ENCODE measurements around the gene BTBD2. TPM values are rescaled to one million over a fixed set of nuclear protein-coding genes. Genes with fewer than 3 reads are reported as not detected.

BTBD2 gene
- total RNA-seq, 4 donors from 2014 or later: 85.0 to 99.3 (median 94.9) TPM

DNA sequence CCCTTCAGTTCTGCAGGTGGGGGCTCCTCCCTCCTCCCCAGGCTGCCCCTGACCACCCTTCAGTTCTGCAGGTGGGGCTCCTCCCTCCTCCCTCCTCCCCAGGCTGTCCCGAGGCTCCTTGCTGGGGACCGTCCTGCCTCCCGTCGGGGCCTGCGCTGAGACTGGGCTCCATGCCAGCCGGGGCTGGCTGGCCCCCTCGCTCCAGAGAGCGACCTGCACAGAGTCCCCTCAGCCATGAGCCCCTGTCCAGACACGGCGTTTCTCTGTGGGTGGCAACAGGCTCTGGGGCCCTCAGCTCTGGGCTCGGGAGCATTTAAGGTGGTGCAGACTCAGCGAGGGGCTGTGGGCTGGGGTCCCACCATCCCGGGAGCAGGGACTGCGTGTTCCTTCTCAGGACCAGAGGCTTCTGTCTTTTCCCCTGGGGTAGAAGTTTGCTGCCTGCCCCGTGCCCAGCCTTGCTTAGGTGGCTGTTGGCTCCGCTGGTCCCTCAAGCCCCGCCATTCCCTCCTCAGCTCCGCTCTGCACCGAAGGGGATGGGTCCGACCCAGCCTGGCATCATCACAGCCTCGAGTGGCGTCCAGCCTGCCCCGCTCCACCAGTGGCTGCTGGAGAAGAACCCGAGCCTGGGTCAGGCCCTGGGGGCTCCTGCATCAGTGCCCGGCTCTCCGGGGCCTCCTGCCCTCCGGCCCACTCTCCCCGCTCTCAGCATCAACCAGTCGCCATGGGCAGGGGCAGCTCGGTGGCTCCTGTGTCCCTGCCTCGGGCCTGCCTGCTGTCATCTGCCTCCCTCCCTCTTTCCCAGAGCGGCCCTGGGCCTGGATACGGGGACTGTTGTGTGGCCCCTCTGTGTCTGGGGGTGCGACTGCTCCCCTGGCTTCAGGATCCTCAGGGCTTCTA is 47.0 kb downstream of the BTBD2 start:
- DNase-seq (ENCODE audit: low spot score in 2 of 2): no peak
- intact Hi-C loops (cut with DNase I; ENCODE audit: low total_unique reads): no loop called here
- WGBS, 2 donors: 84 to 88% methylated on average over 26 to 30 of the region's 34 CpGs
- TF ChIP-seq POLR2A (IDR thresholded peaks at IDR 0.05): no peak
- TF ChIP-seq, protein P1, sequence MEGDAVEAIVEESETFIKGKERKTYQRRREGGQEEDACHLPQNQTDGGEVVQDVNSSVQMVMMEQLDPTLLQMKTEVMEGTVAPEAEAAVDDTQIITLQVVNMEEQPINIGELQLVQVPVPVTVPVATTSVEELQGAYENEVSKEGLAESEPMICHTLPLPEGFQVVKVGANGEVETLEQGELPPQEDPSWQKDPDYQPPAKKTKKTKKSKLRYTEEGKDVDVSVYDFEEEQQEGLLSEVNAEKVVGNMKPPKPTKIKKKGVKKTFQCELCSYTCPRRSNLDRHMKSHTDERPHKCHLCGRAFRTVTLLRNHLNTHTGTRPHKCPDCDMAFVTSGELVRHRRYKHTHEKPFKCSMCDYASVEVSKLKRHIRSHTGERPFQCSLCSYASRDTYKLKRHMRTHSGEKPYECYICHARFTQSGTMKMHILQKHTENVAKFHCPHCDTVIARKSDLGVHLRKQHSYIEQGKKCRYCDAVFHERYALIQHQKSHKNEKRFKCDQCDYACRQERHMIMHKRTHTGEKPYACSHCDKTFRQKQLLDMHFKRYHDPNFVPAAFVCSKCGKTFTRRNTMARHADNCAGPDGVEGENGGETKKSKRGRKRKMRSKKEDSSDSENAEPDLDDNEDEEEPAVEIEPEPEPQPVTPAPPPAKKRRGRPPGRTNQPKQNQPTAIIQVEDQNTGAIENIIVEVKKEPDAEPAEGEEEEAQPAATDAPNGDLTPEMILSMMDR (IDR thresholded peaks at IDR 0.05): no peak
- no peak overlapping the region for H3K4me3 ChIP-seq (ENCODE audit: low read depth, poor library complexity, severe bottlenecking)

DNA sequence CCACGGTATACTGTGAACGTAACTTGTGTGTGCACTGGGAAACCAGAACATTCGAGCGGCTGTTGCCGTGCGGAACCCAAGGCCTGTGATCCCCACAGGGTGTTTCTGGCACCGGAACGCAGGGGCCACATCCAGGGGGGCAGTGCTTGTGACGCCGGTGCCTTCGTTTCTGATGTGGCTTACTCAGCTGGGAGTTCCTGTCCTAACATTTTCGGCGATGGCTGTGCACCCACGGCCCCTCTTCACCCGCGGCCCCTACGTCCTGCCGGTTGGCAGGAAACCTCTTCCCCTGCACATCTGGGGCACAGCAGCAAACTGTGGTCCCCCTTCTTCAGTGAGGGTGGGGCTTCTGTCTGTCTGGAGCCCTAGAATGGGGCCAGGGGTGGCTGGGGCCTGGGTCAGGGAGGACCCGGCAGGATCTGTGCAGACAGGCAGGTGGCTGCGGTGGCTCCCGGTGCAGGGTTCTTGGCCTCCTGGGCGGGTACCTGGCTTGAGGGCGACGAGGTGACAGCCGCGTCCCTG is 48.4 kb downstream of the BTBD2 start:
- TF ChIP-seq, protein P1 (IDR thresholded peaks at IDR 0.05): no peak
- TF ChIP-seq POLR2A (IDR thresholded peaks at IDR 0.05): no peak
- intact Hi-C loops (cut with DNase I; ENCODE audit: low total_unique reads): no loop called here
- WGBS, 2 donors: 83 to 88% methylated on average over 26 of the region's 26 CpGs
- DNase-seq (ENCODE audit: low spot score in 2 of 2): no peak
- H3K4me3 ChIP-seq (ENCODE audit: low read depth, poor library complexity, severe bottlenecking): no peak overlapping the region

DNA sequence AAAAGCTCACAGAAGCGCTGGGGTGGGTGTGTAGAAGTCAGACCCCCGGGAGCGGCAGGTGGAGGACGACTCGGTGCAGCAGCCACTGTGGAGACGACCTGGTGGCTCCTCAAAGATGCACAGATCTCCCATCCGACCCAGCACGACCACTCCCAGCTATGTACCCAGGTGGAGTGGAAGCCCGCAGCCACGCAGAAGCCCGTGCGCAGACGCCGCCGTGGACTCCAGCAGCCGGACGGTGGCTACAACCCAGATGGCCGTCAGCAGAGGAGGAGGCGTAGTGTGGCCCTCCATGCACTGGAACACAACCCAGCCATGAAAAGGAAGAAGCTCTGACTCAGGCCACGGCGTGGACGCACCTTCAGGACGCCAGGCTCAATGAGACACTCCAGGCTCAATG is 52.8 kb downstream of the BTBD2 start:
- no peak overlapping the region for H3K4me3 ChIP-seq (ENCODE audit: low read depth, poor library complexity, severe bottlenecking)
- DNase-seq (ENCODE audit: low spot score in 2 of 2): no peak
- WGBS, 2 donors: 93 to 95% methylated on average over 19 to 23 of the region's 23 CpGs
- TF ChIP-seq, protein P1 (IDR thresholded peaks at IDR 0.05): no peak
- no peak for TF ChIP-seq POLR2A (IDR thresholded peaks at IDR 0.05)
- intact Hi-C loops (cut with DNase I; ENCODE audit: low total_unique reads): no loop called here

DNA sequence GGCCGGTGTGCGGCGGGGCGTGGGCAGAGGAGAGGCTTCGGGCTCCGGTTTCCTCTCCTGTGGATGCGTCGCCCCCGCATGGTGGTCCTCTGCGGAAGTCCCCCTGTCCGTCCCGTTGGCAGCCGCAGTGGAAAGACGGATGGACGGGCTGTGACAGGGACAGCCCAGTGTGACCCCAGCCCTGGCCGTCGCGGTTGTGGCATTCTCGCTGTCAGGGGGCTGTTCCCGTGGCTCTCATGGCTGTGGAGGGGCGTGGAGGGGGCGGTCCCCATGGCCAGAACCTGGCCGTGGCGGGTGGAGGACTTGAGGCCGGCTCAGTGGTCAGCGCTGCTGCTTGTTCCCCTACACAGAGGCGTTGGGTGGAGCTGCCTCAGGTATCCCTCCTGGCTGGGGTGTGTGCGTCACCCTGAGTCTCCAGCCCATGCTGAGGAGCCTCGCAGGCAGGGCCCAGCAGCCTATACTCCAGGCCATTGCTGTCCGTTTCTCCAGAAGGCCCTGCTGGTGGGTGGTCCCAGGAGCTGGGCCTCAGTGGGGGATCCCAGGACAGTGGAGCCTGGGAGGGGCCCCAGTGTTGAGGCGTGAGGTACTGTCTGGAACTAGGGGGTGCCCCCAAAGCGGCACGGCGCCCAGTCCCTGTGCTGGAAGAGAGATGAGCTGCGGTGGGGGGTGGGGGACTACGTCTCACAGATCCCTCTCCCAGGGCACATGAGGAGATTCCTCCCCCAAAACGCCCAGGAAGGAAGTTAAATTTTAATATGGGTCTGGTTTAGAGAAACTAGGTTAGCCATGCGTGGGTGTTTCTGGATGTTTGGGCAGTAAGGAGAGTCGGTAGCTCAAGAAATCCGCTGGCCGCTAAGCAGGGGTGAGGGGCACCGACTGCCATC is 54.3 kb downstream of the BTBD2 start:
- DNase-seq (ENCODE audit: low spot score in 2 of 2): no peak
- H3K4me3 ChIP-seq (ENCODE audit: low read depth, poor library complexity, severe bottlenecking): no peak overlapping the region
- WGBS, 2 donors: 87 to 92% methylated on average over 35 to 40 of the region's 42 CpGs
- TF ChIP-seq, protein P1 (IDR thresholded peaks at IDR 0.05): no peak
- TF ChIP-seq POLR2A (IDR thresholded peaks at IDR 0.05): no peak
- intact Hi-C loops (cut with DNase I; ENCODE audit: low total_unique reads): no loop called here

DNA sequence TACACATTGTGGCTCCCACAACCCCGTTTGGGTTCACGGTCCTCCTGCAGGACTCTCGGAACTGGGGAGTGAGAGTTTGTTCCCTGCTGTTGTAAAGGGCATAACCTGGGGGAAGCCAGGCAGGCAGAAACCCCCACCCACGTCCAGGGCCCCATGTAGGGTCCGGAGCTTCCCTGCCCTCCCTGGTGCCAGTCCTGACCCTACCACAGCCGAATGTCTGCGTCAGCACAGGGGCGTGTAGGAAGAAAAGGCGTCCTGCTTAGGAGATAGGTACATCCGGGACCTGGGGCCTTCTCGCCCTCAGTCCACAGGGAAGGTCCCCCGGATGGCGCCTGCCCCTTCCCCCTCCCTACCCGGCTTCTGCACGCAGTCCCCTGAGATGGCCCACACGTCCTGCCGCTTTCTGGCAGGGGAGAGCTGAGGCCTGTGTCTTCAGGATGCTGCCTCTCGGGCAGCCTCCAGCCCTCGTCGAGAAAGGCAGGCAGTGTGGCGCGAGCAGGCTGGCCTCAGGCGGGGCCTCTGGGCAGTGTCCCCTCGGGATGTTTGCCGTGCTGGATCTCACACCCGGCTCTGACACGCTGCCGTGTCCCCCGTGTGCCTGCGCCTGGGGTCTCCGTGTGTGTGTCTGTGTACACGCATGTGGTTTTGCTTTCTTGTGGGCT is 55.5 kb downstream of the BTBD2 start:
- no peak for DNase-seq (ENCODE audit: low spot score in 2 of 2)
- TF ChIP-seq, protein P1 (IDR thresholded peaks at IDR 0.05): no peak
- no peak for TF ChIP-seq POLR2A (IDR thresholded peaks at IDR 0.05)
- no peak overlapping the region for H3K4me3 ChIP-seq (ENCODE audit: low read depth, poor library complexity, severe bottlenecking)
- 92 to 95% methylated on average over 32 of the region's 32 CpGs for WGBS, 2 donors
- intact Hi-C loops (cut with DNase I; ENCODE audit: low total_unique reads): no loop called here

Data from lower leg skin (tissue), 4 donors.